Activated CD8-positive, alpha-beta T cell treated with anti-CD3 and anti-CD28 coated beads for 36 hours (primary cell): ENCODE measurements around the gene SLC6A19. TPM values are rescaled to one million over a fixed set of nuclear protein-coding genes. Genes with fewer than 3 reads are reported as not detected.

Experiments
- ATAC-seq: fragments of 200-7000 bp; cut with Tn5 transposase; one replicate; pipeline ENCODE4 v1.10.0; 2021; ENCODE audit warnings: mild to moderate bottlenecking, moderate library complexity
- CTCF ChIA-PET: fragments of 350-600 bp; sonication (Branson Sonifier 250); formaldehyde crosslinking; loops from one replicate; lab custom pipeline; 2021; ENCODE audit warnings: antibody characterized with exemption; lab: Charles Lee
- POLR2A ChIA-PET: fragments of 350-600 bp; sonication (Branson Sonifier 250); formaldehyde crosslinking; loops from one replicate; lab custom pipeline; 2021; ENCODE audit warnings: antibody characterized with exemption; lab: Charles Lee
- DNase-seq: peaks from one replicate; pipeline ENCODE4 v3.0.0-alpha.2; 2020
- H3K27ac Mint-ChIP-seq: one replicate; pipeline ENCODE4 v1.8.0; 2021; ENCODE audit warnings: mild to moderate bottlenecking, mixed read lengths
- H3K27me3 Mint-ChIP-seq: one replicate; pipeline ENCODE4 v1.8.0; 2021; ENCODE audit warnings: mixed read lengths
- H3K36me3 Mint-ChIP-seq: one replicate; pipeline ENCODE4 v1.8.0; 2021; ENCODE audit warnings: low read depth, mixed read lengths
- H3K4me1 Mint-ChIP-seq: one replicate; pipeline ENCODE4 v1.8.0; 2021; ENCODE audit warnings: low read depth, mixed read lengths
- H3K4me3 Mint-ChIP-seq: one replicate; pipeline ENCODE4 v1.8.0; 2021; ENCODE audit warnings: mild to moderate bottlenecking, moderate library complexity, mixed read lengths
- H3K9me3 Mint-ChIP-seq: one replicate; pipeline ENCODE4 v1.8.0; 2021; ENCODE audit warnings: mixed read lengths
- CTCF ChIP-seq: fragments of 200-600 bp; IDR thresholded peaks from one replicate; pipeline ENCODE4 v1.8.0; 2022; ENCODE audit warnings: antibody characterized with exemption, mild to moderate bottlenecking
- intact Hi-C: fragments of 100-400 bp; cut with micrococcal nuclease; formaldehyde crosslinking; loops from one replicate; pipeline ENCODE4 v1.10.0; 2022
- total RNA-seq, 2 experiments: library from RNA; stranded (reverse); gene quantifications; one replicate each; pipeline ENCODE4 v1.2.3, GENCODE V29; 2021

The SLC6A19 gene
- total RNA-seq, 2 experiments from 2014 or later = not detected

DNA sequence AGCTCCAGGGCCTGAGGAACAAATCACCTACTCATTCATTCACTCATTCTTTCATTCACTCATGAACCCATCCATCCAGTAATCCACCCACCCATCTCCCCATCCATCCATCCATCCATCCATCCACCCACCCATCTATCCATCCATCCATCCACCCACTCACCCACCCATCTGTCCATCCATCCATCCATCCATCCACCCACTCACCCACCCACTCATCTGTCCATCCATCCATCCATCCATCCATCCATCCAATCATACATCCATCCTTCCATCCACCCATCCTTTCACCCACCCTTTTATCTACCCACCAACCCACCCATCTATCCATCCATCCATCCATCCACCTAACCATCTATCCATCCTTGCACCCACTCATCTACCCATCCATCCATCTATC lies 35.5 kb upstream of the SLC6A19 start:
- H3K27ac Mint-ChIP-seq = no peak overlapping the region

GRCh38 chr5:1166370-1166769 lies 35.0 kb upstream of the SLC6A19 start:
- ATAC-seq (no peak), DNase-seq (no peak)
- Mint-ChIP-seq H3K4me3 (no peak overlapping the region), H3K36me3 (no peaks in the 10 kb centered on the region), H3K9me3 (no peaks in the 10 kb centered on the region), H3K27ac (no peak overlapping the region), H3K27me3 (peaks cover 10% of the 10 kb centered on the region), H3K4me1 (peaks cover 2% of the 10 kb centered on the region)
- ChIA-PET POLR2A (no interaction called here), CTCF (no interaction called here)
- TF ChIP-seq CTCF = no peak
- intact Hi-C loops = loop anchor here (5.0 kb wide), 1 partner anchor 476 kb away; no protein-coding TSS in a partner anchor

More for the DNA sequence above, 35.5 kb upstream of the SLC6A19 start:
- CTCF ChIA-PET = interaction anchor here (1.0 kb wide), 1 partner anchor 8 kb away, joined by 3 read pairs; no protein-coding TSS in a partner anchor
- TF ChIP-seq CTCF = no peak
- H3K9me3 Mint-ChIP-seq = no peaks in the 10 kb centered on the region
- intact Hi-C loops = loop anchor here (5.0 kb wide), 1 partner anchor 476 kb away; no protein-coding TSS in a partner anchor
- no peaks in the 10 kb centered on the region for H3K36me3 Mint-ChIP-seq
- no peak for ATAC-seq
- no peak for DNase-seq
- peaks cover 10% of the 10 kb centered on the region for H3K27me3 Mint-ChIP-seq
- no peak overlapping the region for H3K4me3 Mint-ChIP-seq
- H3K4me1 Mint-ChIP-seq = peaks cover 2% of the 10 kb centered on the region
- POLR2A ChIA-PET = no interaction called here

DNA sequence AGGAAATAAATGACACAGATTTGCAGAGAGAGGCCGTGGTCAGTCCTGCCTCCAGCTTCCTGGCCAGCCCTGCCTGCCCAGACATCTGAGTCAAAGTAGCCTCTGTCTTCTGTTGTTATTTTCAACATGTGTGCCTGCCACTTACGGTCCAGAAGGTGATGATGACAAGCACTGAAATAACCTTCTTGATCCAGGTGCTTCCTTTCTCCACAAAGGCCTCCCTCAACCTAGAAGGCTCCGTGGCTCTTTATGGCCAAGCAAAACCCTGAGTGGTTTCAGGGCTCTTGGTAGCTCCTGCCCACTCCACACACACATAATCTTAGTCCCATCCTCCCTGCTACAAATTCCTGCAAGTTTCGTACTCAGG lies 34.1 kb upstream of the SLC6A19 start:
- H3K4me3 Mint-ChIP-seq = no peak overlapping the region
- TF ChIP-seq CTCF = no peak
- no peak for ATAC-seq
- H3K27me3 Mint-ChIP-seq = peaks cover 10% of the 10 kb centered on the region
- intact Hi-C loops = loop anchor here (5.0 kb wide), 1 partner anchor 475 kb away; no protein-coding TSS in a partner anchor
- ChIA-PET POLR2A (interaction anchor here (0.7 kb wide), 1 partner anchor 59 kb away, joined by 3 read pairs; no protein-coding TSS in a partner anchor), CTCF (interaction anchor here (0.8 to 3.1 kb wide), 19 partner anchors 10 to 487 kb away, joined by 3 to 25 read pairs (median 4); no protein-coding TSS in a partner anchor)
- no peak overlapping the region for H3K27ac Mint-ChIP-seq
- H3K36me3 Mint-ChIP-seq = no peaks in the 10 kb centered on the region
- peaks cover 2% of the 10 kb centered on the region for H3K4me1 Mint-ChIP-seq
- no peaks in the 10 kb centered on the region for H3K9me3 Mint-ChIP-seq
- no peak for DNase-seq

DNA sequence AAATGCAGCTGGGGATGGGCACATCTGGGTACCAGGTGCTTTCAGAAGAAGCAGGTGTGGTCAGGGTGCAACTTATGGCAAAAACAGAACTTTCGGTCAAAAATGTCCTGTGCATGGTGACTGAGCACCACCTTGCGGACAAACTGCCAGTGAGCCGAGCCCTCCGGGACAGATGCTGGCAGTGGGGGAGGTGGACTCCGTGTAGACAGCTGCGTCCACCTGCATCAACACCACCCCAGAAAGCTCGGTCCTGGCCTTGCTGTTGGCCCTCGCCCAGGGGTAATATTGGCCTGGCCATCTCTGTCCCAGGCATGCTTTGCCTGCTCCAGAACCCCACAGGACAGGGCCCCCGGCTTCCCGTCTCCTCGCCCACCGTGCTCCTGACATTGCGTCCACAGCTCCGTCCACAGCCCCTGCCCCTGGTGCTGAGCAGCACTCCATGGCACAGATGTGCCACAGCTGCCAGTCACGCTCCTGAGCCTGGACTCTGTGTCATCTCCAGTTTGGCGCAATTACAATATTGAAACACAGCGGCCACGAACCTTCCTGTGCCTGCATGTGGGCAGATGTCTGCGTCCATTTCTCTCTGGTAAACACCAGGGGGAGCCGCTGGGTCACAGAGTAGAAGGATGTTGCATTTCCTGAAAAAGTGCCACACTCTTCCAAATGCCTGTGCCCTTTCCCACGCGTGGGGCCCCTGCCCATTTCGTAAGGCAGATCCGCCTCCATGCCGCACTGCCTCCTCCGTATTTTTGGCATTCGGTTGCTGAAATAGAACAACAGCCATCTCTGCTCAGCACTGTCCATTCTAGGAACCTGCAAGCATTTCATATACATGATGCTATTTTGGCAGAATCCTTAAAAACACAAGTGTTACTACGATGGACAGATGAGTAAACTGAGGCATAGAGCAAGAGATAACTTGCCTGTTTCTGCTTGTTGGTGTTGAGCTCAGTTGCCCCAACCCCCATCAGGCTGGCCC lies 33.4 kb upstream of the SLC6A19 start:
- ChIA-PET POLR2A (interaction anchor here (0.7 kb wide), 1 partner anchor 59 kb away, joined by 3 read pairs; no protein-coding TSS in a partner anchor), CTCF (interaction anchor here (0.8 to 3.1 kb wide), 25 partner anchors 11 to 486 kb away, joined by 3 to 25 read pairs (median 4); no protein-coding TSS in a partner anchor)
- H3K27ac Mint-ChIP-seq = no peak overlapping the region
- TF ChIP-seq CTCF = peak; percentile 80
- peak; percentile 87 for ATAC-seq
- H3K4me1 Mint-ChIP-seq = peaks cover 5% of the 10 kb centered on the region
- no peaks in the 10 kb centered on the region for H3K9me3 Mint-ChIP-seq
- no peaks in the 10 kb centered on the region for H3K36me3 Mint-ChIP-seq
- DNase-seq = peak; percentile 79
- peak overlapping the region; percentile 55 for H3K4me3 Mint-ChIP-seq
- intact Hi-C loops = loop anchor here (5.0 kb wide), 1 partner anchor 474 kb away; no protein-coding TSS in a partner anchor
- peaks cover 10% of the 10 kb centered on the region for H3K27me3 Mint-ChIP-seq
